CD14-positive monocyte (primary cell): ENCODE results near the gene NKX1-2. TPM values are rescaled to one million over a fixed set of nuclear protein-coding genes. Genes with fewer than 3 reads are reported as not detected.

Experiments used
- DNase-seq, 3 donors: peaks; one replicate each; pipeline ENCODE4 v3.0.0-alpha.2; 2011 to 2022
- H2AFZ ChIP-seq: 2 replicates; pipeline ENCODE4 v1.6.0; 2012; ENCODE audit warnings: mild to moderate bottlenecking, low read depth, low read length, inconsistent platforms; ENCODE audit not compliant: insufficient read depth, poor library complexity, severe bottlenecking
- H3K27ac ChIP-seq, 2 donors: 1 replicate in 1 of 2; 2 replicates in 1 of 2; pipeline ENCODE4 v1.5.1; 2012 to 2013; ENCODE audit warnings: low read length in 2 of 2, control low read depth in 1 of 2, inconsistent platforms in 1 of 2, low read depth in 1 of 2, mild to moderate bottlenecking in 1 of 2
- H3K27me3 ChIP-seq, 2 donors: one replicate each; pipeline versions ENCODE4 v1.6.0 to v1.6.1; 2011 to 2013; ENCODE audit warnings: low read length in 2 of 2; ENCODE audit not compliant: control insufficient read depth in 2 of 2, insufficient read depth in 2 of 2
- H3K36me3 ChIP-seq, 2 donors: replicated peaks in 1 of 2; 1 replicate in 1 of 2; 2 replicates in 1 of 2; pipeline versions ENCODE4 v1.5.1 to v1.6.1; 2012 to 2013; ENCODE audit warnings: low read length in 2 of 2, control low read depth in 1 of 2, inconsistent platforms in 1 of 2, mild to moderate bottlenecking in 1 of 2; ENCODE audit not compliant: insufficient read depth in 2 of 2, control insufficient read depth in 1 of 2
- H3K4me1 ChIP-seq, 2 donors: 1 replicate in 1 of 2; 2 replicates in 1 of 2; pipeline versions ENCODE4 v1.5.1 to v1.6.1; 2012 to 2013; ENCODE audit warnings: low read length in 2 of 2, control low read depth in 1 of 2, inconsistent platforms in 1 of 2, mild to moderate bottlenecking in 1 of 2, moderate library complexity in 1 of 2; ENCODE audit not compliant: insufficient read depth in 2 of 2, control insufficient read depth in 1 of 2
- H3K4me2 ChIP-seq: replicated peaks from 2 replicates; pipeline ENCODE3; 2012; ENCODE audit warnings: low read length, moderate library complexity, mild to moderate bottlenecking; ENCODE audit not compliant: poor library complexity, severe bottlenecking; ENCODE audit errors: extremely low read depth
- H3K4me3 ChIP-seq, 3 experiments: fragments of 200-600 bp in 1 of 3; sonication (generic) in 1 of 3; replicated peaks in 1 of 3; 1 replicate in 2 of 3; 2 replicates in 1 of 3; pipeline ENCODE4 v1.5.1; 2011 to 2013; ENCODE audit warnings: low read length in 3 of 3, mild to moderate bottlenecking in 3 of 3, control low read depth in 2 of 3, low read depth in 2 of 3, inconsistent platforms in 1 of 3, moderate library complexity in 1 of 3
- H3K79me2 ChIP-seq: 2 replicates; pipeline ENCODE4 v1.6.0; 2012; ENCODE audit warnings: mild to moderate bottlenecking, control low read depth, inconsistent platforms, low read length, moderate library complexity; ENCODE audit not compliant: insufficient read depth
- H3K9ac ChIP-seq: 2 replicates; pipeline ENCODE4 v1.6.0; 2017; ENCODE audit warnings: low read length, mild to moderate bottlenecking; ENCODE audit not compliant: insufficient read depth, poor library complexity, severe bottlenecking
- H3K9me3 ChIP-seq, 2 donors: replicated peaks in 1 of 2; 1 replicate in 1 of 2; 2 replicates in 1 of 2; pipeline versions ENCODE4 v1.5.1 to v1.6.1; 2012 to 2013; ENCODE audit warnings: low read length in 2 of 2, control low read depth in 1 of 2; ENCODE audit not compliant: control insufficient read depth in 1 of 2, insufficient read depth in 1 of 2
- H4K20me1 ChIP-seq: 2 replicates; pipeline ENCODE4 v1.6.0; 2012; ENCODE audit warnings: mild to moderate bottlenecking, low read length, control low read depth, moderate library complexity; ENCODE audit not compliant: insufficient read depth
- H3K27ac Mint-ChIP-seq, 7 donors: one replicate each; pipeline ENCODE4 v1.8.0; 2020; ENCODE audit warnings: mild to moderate bottlenecking in 7 of 7, mixed read lengths in 7 of 7, moderate library complexity in 6 of 7, inconsistent platforms in 2 of 7
- H3K27me3 Mint-ChIP-seq, 3 donors: one replicate each; pipeline ENCODE4 v1.8.0; 2021 to 2022; ENCODE audit warnings: low read depth in 3 of 3, mild to moderate bottlenecking in 3 of 3, mixed read lengths in 3 of 3, moderate library complexity in 3 of 3, inconsistent platforms in 1 of 3
- H3K36me3 Mint-ChIP-seq, 2 donors: one replicate each; pipeline ENCODE4 v1.8.0; 2020; ENCODE audit warnings: mixed read lengths in 2 of 2, inconsistent platforms in 1 of 2, mild to moderate bottlenecking in 1 of 2
- H3K4me1 Mint-ChIP-seq: one replicate; pipeline ENCODE4 v1.8.0; 2020; ENCODE audit warnings: mild to moderate bottlenecking, mixed read lengths
- H3K4me3 Mint-ChIP-seq, 2 donors: one replicate each; pipeline ENCODE4 v1.8.0; 2020; ENCODE audit warnings: mild to moderate bottlenecking in 2 of 2, mixed read lengths in 2 of 2, moderate library complexity in 1 of 2
- H3K9me3 Mint-ChIP-seq, 7 donors: one replicate each; pipeline ENCODE4 v1.8.0; 2020 to 2022; ENCODE audit warnings: mixed read lengths in 7 of 7, mild to moderate bottlenecking in 6 of 7, moderate library complexity in 6 of 7, inconsistent platforms in 2 of 7
- WGBS: methylation state at CpG from one replicate; pipeline ENCODE4 v1.1.5; 2013; ENCODE audit warnings: missing lambda C conversion rate; ENCODE audit not compliant: insufficient coverage; 5-methylcytosine and 5-hydroxymethylcytosine counted together
- intact Hi-C, 2 donors: fragments of 100-400 bp; cut with micrococcal nuclease; formaldehyde crosslinking; loops; one replicate each; pipeline versions ENCODE4 v1.15.0 to v1.15.1; 2023
- polyA plus RNA-seq, 3 donors: library from polyadenylated mRNA; depleted of rRNA in 1 of 3; unstranded in 2 of 3; stranded (reverse) in 1 of 3; fragments of 300-500 nt in 2 of 3; fragments of >200 nt in 1 of 3; fragmentation: Illumina TruSeq in 2 of 3; gene quantifications; 1 replicate in 2 of 3; 2 replicates in 1 of 3; pipeline ENCODE4 v1.2.3, GENCODE V29; 2012 to 2021
- TF ChIP-seq, protein P1 (sequence below): fragments of 200-600 bp; IDR thresholded peaks from one replicate; pipeline ENCODE4 v1.8.0; 2022; ENCODE audit warnings: antibody characterized with exemption, mild to moderate bottlenecking

Gene NKX1-2
- polyA plus RNA-seq, 3 donors, result not detected

DNA sequence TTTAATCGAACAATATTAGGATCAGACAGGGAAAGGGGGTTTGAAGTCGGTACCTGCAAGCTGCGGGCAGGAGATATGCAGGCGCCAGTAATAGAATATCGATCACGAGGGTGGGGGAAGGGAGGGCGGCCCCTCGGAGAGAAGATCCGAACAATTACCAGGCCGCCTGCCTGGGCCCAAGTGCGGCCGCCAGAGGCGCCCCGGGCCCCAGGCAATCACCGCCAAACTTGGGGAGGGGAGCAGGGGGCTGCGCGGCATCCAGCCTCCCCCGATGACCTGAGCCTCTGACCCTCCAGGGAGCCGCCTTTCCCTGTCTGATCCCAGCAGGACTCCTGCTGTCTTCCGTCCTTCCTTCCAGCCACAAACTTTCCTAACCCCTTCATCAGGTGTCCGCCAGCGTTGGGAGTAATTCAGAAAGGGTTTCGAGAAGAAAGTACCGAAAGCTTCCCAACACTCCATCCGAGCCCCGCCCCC lies 1.1 kb downstream of the NKX1-2 start:
- no peak overlapping the region for H3K4me3 ChIP-seq
- Mint-ChIP-seq H3K9me3 (peaks cover 0 to 21% (median 2%) of the 10 kb centered on the region in 7 donors), H3K36me3 (peaks cover 0 to 10% of the 10 kb centered on the region in 2 donors), H3K27me3 (peaks cover 87 to 95% (median 92%) of the 10 kb centered on the region in 3 donors), H3K4me1 (peaks cover 17% of the 10 kb centered on the region), H3K27ac (no peak overlapping the region), H3K4me3 (peak overlapping the region in 1 of 2 donors; percentile 81)
- H3K9ac ChIP-seq, result no peak overlapping the region
- intact Hi-C loops, result no loop called here
- H3K4me1 ChIP-seq, result no peaks in the 10 kb centered on the region
- H3K9me3 ChIP-seq, result peaks cover 0 to 30% of the 10 kb centered on the region in 2 donors
- peaks cover 84 to 94% of the 10 kb centered on the region in 2 donors for H3K27me3 ChIP-seq
- TF ChIP-seq, protein P1, sequence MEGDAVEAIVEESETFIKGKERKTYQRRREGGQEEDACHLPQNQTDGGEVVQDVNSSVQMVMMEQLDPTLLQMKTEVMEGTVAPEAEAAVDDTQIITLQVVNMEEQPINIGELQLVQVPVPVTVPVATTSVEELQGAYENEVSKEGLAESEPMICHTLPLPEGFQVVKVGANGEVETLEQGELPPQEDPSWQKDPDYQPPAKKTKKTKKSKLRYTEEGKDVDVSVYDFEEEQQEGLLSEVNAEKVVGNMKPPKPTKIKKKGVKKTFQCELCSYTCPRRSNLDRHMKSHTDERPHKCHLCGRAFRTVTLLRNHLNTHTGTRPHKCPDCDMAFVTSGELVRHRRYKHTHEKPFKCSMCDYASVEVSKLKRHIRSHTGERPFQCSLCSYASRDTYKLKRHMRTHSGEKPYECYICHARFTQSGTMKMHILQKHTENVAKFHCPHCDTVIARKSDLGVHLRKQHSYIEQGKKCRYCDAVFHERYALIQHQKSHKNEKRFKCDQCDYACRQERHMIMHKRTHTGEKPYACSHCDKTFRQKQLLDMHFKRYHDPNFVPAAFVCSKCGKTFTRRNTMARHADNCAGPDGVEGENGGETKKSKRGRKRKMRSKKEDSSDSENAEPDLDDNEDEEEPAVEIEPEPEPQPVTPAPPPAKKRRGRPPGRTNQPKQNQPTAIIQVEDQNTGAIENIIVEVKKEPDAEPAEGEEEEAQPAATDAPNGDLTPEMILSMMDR, result no peak
- no peak overlapping the region for H3K4me2 ChIP-seq
- no peaks in the 10 kb centered on the region for H3K36me3 ChIP-seq
- no peak overlapping the region for H3K27ac ChIP-seq
- no peak for DNase-seq
- no peaks in the 10 kb centered on the region for H4K20me1 ChIP-seq
- WGBS, result 1% methylated on average over 19 of the region's 26 CpGs
- no peaks in the 10 kb centered on the region for H3K79me2 ChIP-seq
- H2AFZ ChIP-seq, result no peak overlapping the region

DNA sequence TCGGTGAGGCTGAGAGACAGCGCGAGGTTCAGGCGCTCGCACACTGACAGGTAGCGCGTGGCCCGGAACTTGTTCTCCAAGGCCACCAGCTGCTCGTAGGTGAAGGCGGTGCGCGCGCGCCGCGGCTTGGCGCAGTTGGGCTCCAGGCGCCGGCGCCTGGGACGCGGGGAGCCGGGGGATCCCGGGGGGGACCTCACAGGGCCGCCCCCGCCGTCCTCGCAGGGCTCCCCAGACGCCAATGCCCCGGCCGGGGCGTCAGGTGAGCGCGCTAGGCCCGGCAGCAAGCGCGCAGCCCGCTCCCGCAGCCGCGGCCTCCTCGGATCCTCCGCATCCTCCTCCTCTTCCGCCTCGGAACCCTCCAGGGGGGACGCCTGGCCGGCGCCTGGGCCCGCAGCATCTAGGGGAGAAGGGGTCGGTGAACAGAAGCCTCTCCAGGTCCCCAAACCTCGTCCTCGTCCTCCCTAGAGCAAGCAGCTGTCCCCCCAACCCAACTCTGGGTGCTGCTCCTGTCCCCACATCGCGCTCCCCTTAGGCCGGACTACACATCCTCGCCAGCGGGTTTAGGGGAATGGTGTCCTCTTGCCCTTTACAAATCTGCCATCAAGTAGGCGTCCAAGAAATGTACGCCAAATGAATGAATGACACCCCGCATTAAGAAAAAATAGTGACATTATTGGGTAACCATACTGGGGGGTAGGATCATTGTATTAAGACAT lies 1.9 kb downstream of the NKX1-2 start:
- TF ChIP-seq, protein P1, result no peak
- peaks cover 78 to 88% of the 10 kb centered on the region in 2 donors for H3K27me3 ChIP-seq
- no peak overlapping the region for H3K4me2 ChIP-seq

More for the DNA sequence above, 1.9 kb downstream of the NKX1-2 start:
- Mint-ChIP-seq H3K4me1 (peaks cover 17% of the 10 kb centered on the region), H3K27ac (no peak overlapping the region), H3K4me3 (peak overlapping the region; percentile 43 to 79), H3K9me3 (peaks cover 0 to 21% (median 2%) of the 10 kb centered on the region in 7 donors), H3K36me3 (peaks cover 0 to 10% of the 10 kb centered on the region in 2 donors), H3K27me3 (peaks cover 85 to 93% (median 89%) of the 10 kb centered on the region in 3 donors)
- no peak overlapping the region for H3K4me3 ChIP-seq
- no peak overlapping the region for H3K9ac ChIP-seq
- no peak overlapping the region for H2AFZ ChIP-seq
- no peaks in the 10 kb centered on the region for H4K20me1 ChIP-seq
- H3K36me3 ChIP-seq, result no peaks in the 10 kb centered on the region
- 1% methylated on average over 53 of the region's 60 CpGs for WGBS
- no peaks in the 10 kb centered on the region for H3K79me2 ChIP-seq
- intact Hi-C loops, result no loop called here
- no peak for DNase-seq
- no peaks in the 10 kb centered on the region for H3K4me1 ChIP-seq
- H3K9me3 ChIP-seq, result peaks cover 0 to 30% of the 10 kb centered on the region in 2 donors
- no peak overlapping the region for H3K27ac ChIP-seq
